Measurements from ENCODE around the gene MKNK2.

The MKNK2 gene

GRCh38 chr19:2027361-2027760 lies 23.7 kb downstream of the MKNK2 start:
- DNase-seq (ENCODE audit: low read depth): no peak

- no peak for DNase-seq (ENCODE audit: low read depth)
These were observed 24.3 kb downstream of the MKNK2 start for GRCh38 chr19:2026770-2027169.

- no peak for DNase-seq (ENCODE audit: low read depth)
These were observed 28.8 kb downstream of the MKNK2 start for GRCh38 chr19:2022289-2022688.

GRCh38 chr19:2021453-2022140 lies 29.4 kb downstream of the MKNK2 start:
- DNase-seq (ENCODE audit: low read depth): no peak

- DNase-seq (ENCODE audit: low read depth): no peak
These were observed 32.3 kb downstream of the MKNK2 start for GRCh38 chr19:2018752-2019151.

GRCh38 chr19:2016041-2016807 lies 34.8 kb downstream of the MKNK2 start:
- DNase-seq (ENCODE audit: low read depth): peak; percentile 54

- peak; percentile 44 for DNase-seq (ENCODE audit: low read depth)
These were observed 35.5 kb downstream of the MKNK2 start, which contains the start of gene BTBD2 for GRCh38 chr19:2015608-2015950. Gene BTBD2, minus strand, starts transcription at chr19:2015714. Its CDS starts 11 bp downstream, at chr19:2015703.

GRCh38 chr19:2014731-2015607 lies 36.1 kb downstream of the MKNK2 start:
- no peak for DNase-seq (ENCODE audit: low read depth)

GRCh38 chr19:2014131-2014571 lies 36.9 kb downstream of the MKNK2 start:
- no peak for DNase-seq (ENCODE audit: low read depth)

- DNase-seq (ENCODE audit: low read depth): no peak
These were observed 37.4 kb downstream of the MKNK2 start for GRCh38 chr19:2013683-2013961.

GRCh38 chr19:2012941-2013682 lies 37.9 kb downstream of the MKNK2 start:
- no peak for DNase-seq (ENCODE audit: low read depth)

GRCh38 chr19:2011169-2011568 lies 39.9 kb downstream of the MKNK2 start:
- DNase-seq (ENCODE audit: low read depth): no peak

- DNase-seq (ENCODE audit: low read depth): no peak
These were observed 40.8 kb downstream of the MKNK2 start for GRCh38 chr19:2010135-2010668.

GRCh38 chr19:2003874-2004273 lies 47.2 kb downstream of the MKNK2 start:
- DNase-seq (ENCODE audit: low read depth): no peak

- no peak for DNase-seq (ENCODE audit: low read depth)
These were observed 51.1 kb downstream of the MKNK2 start for GRCh38 chr19:1999856-2000515.

GRCh38 chr19:1998712-1999708 lies 52.0 kb downstream of the MKNK2 start:
- no peak for DNase-seq (ENCODE audit: low read depth)

GRCh38 chr19:1997353-1998233 lies 53.5 kb downstream of the MKNK2 start:
- DNase-seq (ENCODE audit: low read depth): no peak

- no peak for DNase-seq (ENCODE audit: low read depth)
These were observed 58.2 kb downstream of the MKNK2 start for GRCh38 chr19:1992759-1993260.
